ENCODE data around the gene IRGQ.

GRCh38 chr19:43607238-43608205 lies 11.6 kb upstream of the IRGQ start:
- TF ChIP-seq ZNF274 (IDR thresholded peaks at IDR 0.05; ENCODE audit: low read depth, low read length) (no peak), YY1 (IDR thresholded peaks at IDR 0.05; ENCODE audit: insufficient read depth, insufficient read length) (no peak)

All from NT2/D1 (cell line).